ENCODE data around the gene PRF1. TPM values are rescaled to one million over a fixed set of nuclear protein-coding genes. Genes with fewer than 3 reads are reported as not detected.
"Not testable (repeated sequence)": the region's sequence is repeated elsewhere in the genome, so short reads cannot be mapped to it uniquely, and the experiment has no call there.

Gene PRF1
- total and polyA plus RNA-seq, 8 donors: 2.6 to 15.0 (median 4.5) TPM

DNA sequence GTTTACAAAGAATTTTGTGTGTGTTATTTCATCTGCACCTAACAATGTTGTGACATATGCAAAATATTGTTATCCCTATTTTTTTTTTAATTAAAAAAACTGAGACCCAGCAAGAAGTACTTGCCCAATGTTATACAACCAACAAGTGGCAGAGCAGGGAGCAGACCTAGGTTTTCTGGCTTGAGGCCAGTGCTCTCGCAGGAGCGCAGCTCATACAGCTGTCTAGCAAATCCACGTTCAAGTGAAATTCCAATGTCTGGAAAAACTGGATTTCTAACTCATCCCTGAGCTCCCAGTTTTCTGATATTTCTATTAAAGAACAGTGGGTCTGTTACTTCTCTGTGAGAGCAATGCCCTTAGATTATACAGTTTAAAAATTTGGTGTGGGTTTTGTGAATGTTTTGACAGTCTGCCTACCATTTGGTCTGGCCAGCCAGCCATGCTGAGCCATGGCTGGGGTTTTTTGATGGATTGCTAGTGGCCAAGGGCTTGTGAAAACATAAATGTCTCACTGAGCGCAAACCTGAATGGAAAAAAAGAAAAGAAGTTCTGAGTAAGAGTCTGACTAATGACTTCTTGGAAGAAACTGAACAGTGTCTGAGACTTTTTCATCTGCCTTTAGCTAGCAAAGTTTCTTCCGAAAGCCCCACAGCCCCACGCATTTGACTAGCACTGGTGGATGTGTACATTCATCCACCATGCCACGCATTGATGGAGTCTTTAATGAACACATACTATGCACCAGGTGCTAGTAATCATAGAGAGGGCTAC is 15.4 kb upstream of the PRF1 start:
- Histone ChIP-seq H3K4me3 (no peak overlapping the region), H3K27ac (no peak overlapping the region), H3K4me1 (no peaks in the 10 kb centered on the region), H3K27me3 (no peaks in the 10 kb centered on the region), H3K9me3 (peaks cover 0 to 11% of the 10 kb centered on the region in 2 donors), H3K36me3 (no peaks in the 10 kb centered on the region)
- intact Hi-C loops (cut with DNase I): no loop called here
- ATAC-seq (peak; percentile 48), DNase-seq (peak in 1 of 4 donors; percentile 55)
- TF ChIP-seq, protein P1, sequence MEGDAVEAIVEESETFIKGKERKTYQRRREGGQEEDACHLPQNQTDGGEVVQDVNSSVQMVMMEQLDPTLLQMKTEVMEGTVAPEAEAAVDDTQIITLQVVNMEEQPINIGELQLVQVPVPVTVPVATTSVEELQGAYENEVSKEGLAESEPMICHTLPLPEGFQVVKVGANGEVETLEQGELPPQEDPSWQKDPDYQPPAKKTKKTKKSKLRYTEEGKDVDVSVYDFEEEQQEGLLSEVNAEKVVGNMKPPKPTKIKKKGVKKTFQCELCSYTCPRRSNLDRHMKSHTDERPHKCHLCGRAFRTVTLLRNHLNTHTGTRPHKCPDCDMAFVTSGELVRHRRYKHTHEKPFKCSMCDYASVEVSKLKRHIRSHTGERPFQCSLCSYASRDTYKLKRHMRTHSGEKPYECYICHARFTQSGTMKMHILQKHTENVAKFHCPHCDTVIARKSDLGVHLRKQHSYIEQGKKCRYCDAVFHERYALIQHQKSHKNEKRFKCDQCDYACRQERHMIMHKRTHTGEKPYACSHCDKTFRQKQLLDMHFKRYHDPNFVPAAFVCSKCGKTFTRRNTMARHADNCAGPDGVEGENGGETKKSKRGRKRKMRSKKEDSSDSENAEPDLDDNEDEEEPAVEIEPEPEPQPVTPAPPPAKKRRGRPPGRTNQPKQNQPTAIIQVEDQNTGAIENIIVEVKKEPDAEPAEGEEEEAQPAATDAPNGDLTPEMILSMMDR (IDR thresholded peaks at IDR 0.05): no peak

DNA sequence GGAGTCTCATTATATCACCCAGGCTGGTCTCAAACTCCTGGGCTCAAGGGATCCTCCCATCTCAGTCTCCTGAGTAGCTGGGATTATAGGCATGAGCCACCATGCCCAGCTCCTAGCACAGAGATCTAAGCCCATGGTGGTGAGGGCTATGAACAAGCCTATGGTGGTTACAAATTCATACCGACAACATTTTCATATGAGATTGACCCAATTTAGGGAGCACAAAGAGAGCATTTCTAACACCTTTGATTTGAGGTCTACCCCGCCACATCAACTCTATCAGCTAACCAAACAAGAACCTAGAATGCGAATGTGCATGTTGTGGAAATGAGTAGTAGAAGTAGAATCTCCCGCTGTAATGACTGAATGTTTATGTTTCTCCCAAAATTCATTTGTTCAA is 14.2 kb upstream of the PRF1 start:
- TF ChIP-seq, protein P1 (IDR thresholded peaks at IDR 0.05): no peak

DNA sequence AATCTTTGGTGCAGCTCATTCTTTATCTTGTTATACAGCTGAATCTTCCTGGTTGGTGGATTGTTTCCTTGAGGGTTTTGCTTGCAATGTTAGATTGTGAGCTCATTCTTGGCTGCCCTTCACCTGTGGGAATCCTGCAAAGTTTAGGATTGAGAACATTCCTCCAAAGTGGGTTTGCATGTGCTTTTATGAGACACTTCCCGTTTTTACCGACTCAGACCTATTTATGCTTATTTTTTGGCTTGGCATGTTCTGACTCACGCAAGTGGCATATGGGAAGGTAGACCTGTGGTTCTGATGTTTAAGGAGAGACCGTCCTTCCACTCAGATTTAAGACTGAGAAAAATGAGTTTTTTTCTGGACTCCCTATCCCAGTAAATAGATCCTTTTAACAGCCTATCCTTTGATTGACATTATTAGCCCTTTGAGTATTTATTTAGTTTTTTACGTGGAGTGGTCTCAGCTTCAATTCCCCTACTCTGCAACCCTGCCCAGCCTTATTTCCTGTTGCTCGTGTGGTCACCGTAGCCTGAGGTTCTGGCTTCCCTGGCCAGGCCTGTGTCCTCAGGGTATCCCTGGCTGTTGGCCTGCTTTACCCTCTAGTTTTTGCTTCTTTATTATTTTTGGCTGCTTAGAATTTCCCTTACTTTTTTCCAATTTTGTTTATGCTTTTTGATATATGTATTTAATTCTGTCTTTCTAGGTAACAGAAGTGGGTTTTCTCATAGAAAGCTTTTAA is 13.4 kb upstream of the PRF1 start:
- no peaks in the 10 kb centered on the region for H3K36me3 ChIP-seq
- intact Hi-C loops (cut with DNase I): no loop called here
- H3K9me3 ChIP-seq: peaks cover 0 to 11% of the 10 kb centered on the region in 2 donors
- H3K27me3 ChIP-seq: no peaks in the 10 kb centered on the region
- no peaks in the 10 kb centered on the region for H3K4me1 ChIP-seq
- TF ChIP-seq, protein P1 (IDR thresholded peaks at IDR 0.05): no peak
- ATAC-seq: no peak
- DNase-seq: no peak
- no peak overlapping the region for H3K4me3 ChIP-seq
- H3K27ac ChIP-seq: no peak overlapping the region

More for the DNA sequence above, 14.2 kb upstream of the PRF1 start:
- Histone ChIP-seq H3K36me3 (no peaks in the 10 kb centered on the region), H3K27ac (no peak overlapping the region), H3K27me3 (no peaks in the 10 kb centered on the region), H3K9me3 (peaks cover 0 to 11% of the 10 kb centered on the region in 2 donors), H3K4me1 (no peaks in the 10 kb centered on the region), H3K4me3 (no peak overlapping the region)
- DNase-seq: no peak
- ATAC-seq: no peak
- intact Hi-C loops (cut with DNase I): no loop called here

DNA sequence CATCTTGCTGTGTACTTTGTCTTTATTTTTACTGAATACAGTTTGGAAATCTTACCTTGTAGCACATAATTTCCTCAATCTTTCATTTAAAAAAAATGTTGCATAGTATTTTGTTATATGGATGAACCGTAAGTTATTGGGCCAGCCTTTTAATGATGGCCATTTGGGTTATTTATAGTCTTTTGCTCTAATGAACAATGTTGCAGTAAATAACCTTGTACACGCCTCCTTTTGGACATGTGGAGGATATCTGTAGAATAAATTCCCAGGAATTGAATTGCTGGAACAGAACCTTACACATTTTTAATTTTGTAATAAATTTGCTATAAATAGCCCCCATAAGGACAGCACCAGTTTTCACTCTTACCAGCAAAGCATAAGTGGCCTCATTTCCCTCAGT is 12.7 kb upstream of the PRF1 start:
- no peak for DNase-seq
- H3K27me3 ChIP-seq: no peaks in the 10 kb centered on the region
- peaks cover 0 to 8% of the 10 kb centered on the region in 2 donors for H3K9me3 ChIP-seq
- TF ChIP-seq, protein P1 (IDR thresholded peaks at IDR 0.05): no peak
- no peaks in the 10 kb centered on the region for H3K4me1 ChIP-seq
- no peak overlapping the region for H3K27ac ChIP-seq
- no peak overlapping the region for H3K4me3 ChIP-seq
- no peaks in the 10 kb centered on the region for H3K36me3 ChIP-seq
- no peak for ATAC-seq
- intact Hi-C loops (cut with DNase I): no loop called here

DNA sequence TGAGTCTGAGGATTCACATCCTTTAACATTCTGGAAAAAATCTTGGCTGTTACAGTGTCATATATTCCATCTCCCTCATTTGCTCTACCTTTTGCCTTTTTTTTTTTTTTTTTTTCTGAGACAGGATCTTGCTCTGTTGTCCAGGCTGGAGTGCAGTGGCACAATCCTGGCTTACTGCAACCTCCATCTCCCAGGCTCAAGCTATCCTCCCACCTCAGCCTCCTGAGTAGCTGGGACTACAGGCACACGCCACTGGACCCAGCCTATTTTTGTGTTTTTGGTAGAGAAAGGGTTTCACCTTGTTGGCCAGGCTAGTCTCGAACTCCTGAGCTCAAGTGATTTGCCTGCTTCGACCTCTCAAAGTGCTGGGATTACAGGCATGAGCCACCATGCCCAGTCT is 11.8 kb upstream of the PRF1 start:
- H3K4me1 ChIP-seq; H3K36me3 ChIP-seq; ATAC-seq; H3K9me3 ChIP-seq; H3K27me3 ChIP-seq; intact Hi-C loops (cut with DNase I); H3K27ac ChIP-seq; H3K4me3 ChIP-seq; DNase-seq: not testable (repeated sequence)

Measured in left lung (tissue), 10 donors.